ENCODE data around the gene TATDN3. TPM values are rescaled to one million over a fixed set of nuclear protein-coding genes. Genes with fewer than 3 reads are reported as not detected.
A peak's percentile ranks its signal among the peaks of the same experiment; 100 is the strongest.

The TATDN3 gene
- total and polyA plus RNA-seq, 9 of the 15 experiments (the other 6 are each of a cell fraction or from before 2014, with no cell fraction given) = 18.3 to 79.9 (median 28.2) TPM

DNA sequence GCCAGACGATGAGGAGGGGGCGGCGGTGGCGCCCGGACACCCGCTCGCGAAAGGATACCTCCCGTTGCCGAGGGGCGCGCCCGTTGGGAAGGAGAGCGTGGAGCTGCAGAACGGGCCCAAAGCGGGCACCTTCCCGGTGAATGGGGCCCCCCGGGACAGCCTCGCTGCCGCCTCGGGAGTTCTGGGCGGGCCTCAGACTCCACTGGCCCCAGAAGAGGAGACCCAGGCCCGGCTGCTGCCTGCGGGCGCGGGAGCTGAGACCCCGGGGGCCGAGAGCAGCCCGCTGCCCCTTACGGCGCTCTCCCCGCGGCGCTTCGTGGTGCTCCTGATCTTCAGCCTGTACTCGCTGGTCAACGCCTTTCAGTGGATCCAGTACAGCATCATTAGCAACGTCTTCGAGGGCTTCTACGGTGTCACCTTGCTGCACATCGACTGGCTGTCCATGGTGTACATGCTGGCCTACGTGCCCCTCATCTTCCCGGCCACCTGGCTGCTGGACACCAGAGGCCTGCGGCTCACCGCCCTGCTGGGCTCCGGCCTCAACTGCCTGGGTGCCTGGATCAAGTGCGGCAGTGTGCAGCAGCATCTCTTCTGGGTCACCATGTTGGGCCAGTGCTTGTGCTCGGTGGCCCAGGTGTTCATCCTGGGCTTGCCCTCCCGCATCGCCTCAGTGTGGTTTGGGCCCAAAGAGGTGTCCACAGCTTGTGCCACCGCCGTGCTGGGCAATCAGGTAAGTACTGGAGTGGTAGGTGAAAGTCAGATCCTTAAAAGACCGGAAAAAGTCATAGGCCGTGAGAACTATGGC is 67.0 kb downstream of the TATDN3 start (continued):
- TF ChIP-seq THRB (CRISPR knock-in tag; conservative IDR thresholded peaks at IDR 0.05) = 0 out of 2 replicates have a peak, but pooled peaks have one; percentile 5
- TF ChIP-seq ARID4B (CRISPR knock-in tag; IDR thresholded peaks at IDR 0.05) = 0 out of 2 replicates have a peak, but pooled peaks have one; percentile 16
- TF ChIP-seq ZBTB1 (CRISPR knock-in tag; IDR thresholded peaks at IDR 0.05; ENCODE audit: borderline replicate concordance, low read depth) = no peak
- no peak for TF ChIP-seq ATF2 (CRISPR knock-in tag; IDR thresholded peaks at IDR 0.05)
- TF ChIP-seq, protein P1, sequence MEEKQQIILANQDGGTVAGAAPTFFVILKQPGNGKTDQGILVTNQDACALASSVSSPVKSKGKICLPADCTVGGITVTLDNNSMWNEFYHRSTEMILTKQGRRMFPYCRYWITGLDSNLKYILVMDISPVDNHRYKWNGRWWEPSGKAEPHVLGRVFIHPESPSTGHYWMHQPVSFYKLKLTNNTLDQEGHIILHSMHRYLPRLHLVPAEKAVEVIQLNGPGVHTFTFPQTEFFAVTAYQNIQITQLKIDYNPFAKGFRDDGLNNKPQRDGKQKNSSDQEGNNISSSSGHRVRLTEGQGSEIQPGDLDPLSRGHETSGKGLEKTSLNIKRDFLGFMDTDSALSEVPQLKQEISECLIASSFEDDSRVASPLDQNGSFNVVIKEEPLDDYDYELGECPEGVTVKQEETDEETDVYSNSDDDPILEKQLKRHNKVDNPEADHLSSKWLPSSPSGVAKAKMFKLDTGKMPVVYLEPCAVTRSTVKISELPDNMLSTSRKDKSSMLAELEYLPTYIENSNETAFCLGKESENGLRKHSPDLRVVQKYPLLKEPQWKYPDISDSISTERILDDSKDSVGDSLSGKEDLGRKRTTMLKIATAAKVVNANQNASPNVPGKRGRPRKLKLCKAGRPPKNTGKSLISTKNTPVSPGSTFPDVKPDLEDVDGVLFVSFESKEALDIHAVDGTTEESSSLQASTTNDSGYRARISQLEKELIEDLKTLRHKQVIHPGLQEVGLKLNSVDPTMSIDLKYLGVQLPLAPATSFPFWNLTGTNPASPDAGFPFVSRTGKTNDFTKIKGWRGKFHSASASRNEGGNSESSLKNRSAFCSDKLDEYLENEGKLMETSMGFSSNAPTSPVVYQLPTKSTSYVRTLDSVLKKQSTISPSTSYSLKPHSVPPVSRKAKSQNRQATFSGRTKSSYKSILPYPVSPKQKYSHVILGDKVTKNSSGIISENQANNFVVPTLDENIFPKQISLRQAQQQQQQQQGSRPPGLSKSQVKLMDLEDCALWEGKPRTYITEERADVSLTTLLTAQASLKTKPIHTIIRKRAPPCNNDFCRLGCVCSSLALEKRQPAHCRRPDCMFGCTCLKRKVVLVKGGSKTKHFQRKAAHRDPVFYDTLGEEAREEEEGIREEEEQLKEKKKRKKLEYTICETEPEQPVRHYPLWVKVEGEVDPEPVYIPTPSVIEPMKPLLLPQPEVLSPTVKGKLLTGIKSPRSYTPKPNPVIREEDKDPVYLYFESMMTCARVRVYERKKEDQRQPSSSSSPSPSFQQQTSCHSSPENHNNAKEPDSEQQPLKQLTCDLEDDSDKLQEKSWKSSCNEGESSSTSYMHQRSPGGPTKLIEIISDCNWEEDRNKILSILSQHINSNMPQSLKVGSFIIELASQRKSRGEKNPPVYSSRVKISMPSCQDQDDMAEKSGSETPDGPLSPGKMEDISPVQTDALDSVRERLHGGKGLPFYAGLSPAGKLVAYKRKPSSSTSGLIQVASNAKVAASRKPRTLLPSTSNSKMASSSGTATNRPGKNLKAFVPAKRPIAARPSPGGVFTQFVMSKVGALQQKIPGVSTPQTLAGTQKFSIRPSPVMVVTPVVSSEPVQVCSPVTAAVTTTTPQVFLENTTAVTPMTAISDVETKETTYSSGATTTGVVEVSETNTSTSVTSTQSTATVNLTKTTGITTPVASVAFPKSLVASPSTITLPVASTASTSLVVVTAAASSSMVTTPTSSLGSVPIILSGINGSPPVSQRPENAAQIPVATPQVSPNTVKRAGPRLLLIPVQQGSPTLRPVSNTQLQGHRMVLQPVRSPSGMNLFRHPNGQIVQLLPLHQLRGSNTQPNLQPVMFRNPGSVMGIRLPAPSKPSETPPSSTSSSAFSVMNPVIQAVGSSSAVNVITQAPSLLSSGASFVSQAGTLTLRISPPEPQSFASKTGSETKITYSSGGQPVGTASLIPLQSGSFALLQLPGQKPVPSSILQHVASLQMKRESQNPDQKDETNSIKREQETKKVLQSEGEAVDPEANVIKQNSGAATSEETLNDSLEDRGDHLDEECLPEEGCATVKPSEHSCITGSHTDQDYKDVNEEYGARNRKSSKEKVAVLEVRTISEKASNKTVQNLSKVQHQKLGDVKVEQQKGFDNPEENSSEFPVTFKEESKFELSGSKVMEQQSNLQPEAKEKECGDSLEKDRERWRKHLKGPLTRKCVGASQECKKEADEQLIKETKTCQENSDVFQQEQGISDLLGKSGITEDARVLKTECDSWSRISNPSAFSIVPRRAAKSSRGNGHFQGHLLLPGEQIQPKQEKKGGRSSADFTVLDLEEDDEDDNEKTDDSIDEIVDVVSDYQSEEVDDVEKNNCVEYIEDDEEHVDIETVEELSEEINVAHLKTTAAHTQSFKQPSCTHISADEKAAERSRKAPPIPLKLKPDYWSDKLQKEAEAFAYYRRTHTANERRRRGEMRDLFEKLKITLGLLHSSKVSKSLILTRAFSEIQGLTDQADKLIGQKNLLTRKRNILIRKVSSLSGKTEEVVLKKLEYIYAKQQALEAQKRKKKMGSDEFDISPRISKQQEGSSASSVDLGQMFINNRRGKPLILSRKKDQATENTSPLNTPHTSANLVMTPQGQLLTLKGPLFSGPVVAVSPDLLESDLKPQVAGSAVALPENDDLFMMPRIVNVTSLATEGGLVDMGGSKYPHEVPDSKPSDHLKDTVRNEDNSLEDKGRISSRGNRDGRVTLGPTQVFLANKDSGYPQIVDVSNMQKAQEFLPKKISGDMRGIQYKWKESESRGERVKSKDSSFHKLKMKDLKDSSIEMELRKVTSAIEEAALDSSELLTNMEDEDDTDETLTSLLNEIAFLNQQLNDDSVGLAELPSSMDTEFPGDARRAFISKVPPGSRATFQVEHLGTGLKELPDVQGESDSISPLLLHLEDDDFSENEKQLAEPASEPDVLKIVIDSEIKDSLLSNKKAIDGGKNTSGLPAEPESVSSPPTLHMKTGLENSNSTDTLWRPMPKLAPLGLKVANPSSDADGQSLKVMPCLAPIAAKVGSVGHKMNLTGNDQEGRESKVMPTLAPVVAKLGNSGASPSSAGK (IDR thresholded peaks at IDR 0.05) = peak; percentile 65
- TF ChIP-seq ZNF184 (CRISPR knock-in tag; IDR thresholded peaks at IDR 0.05) = no peak
